Liver (tissue), 9 donors: ENCODE results near the gene CDC42. TPM values are rescaled to one million over a fixed set of nuclear protein-coding genes. Genes with fewer than 3 reads are reported as not detected.

Source experiments
- DNase-seq: peaks from one replicate; pipeline ENCODE4 v3.0.0-alpha.2; 2017; ENCODE audit warnings: low spot score
- H3K27ac ChIP-seq, 2 donors: one replicate each; pipeline ENCODE4 v1.7.0; 2013; ENCODE audit warnings: inconsistent platforms in 2 of 2, low read length in 2 of 2, control low read depth in 1 of 2, low read depth in 1 of 2, mild to moderate bottlenecking in 1 of 2
- H3K27me3 ChIP-seq, 4 donors: one replicate each; pipeline versions ENCODE4 v1.6.1 to v1.7.0; 2013; ENCODE audit warnings: low read length in 3 of 4, inconsistent platforms in 1 of 4, mild to moderate bottlenecking in 1 of 4, moderate library complexity in 1 of 4; ENCODE audit not compliant: control insufficient read depth in 4 of 4, insufficient read depth in 4 of 4
- H3K36me3 ChIP-seq, 4 donors: one replicate each; pipeline versions ENCODE4 v1.6.1 to v1.7.0; 2013; ENCODE audit warnings: low read length in 3 of 4, mild to moderate bottlenecking in 3 of 4, low read depth in 1 of 4, moderate library complexity in 1 of 4; ENCODE audit not compliant: control insufficient read depth in 4 of 4, insufficient read depth in 3 of 4
- H3K4me1 ChIP-seq, 4 donors: one replicate each; pipeline versions ENCODE4 v1.6.1 to v1.7.0; 2013; ENCODE audit warnings: low read length in 3 of 4, mild to moderate bottlenecking in 3 of 4, moderate library complexity in 1 of 4; ENCODE audit not compliant: control insufficient read depth in 4 of 4, insufficient read depth in 4 of 4
- H3K4me3 ChIP-seq, 3 donors: one replicate each; pipeline versions ENCODE4 v1.6.1 to v1.7.0; 2013; ENCODE audit warnings: low read length in 3 of 3, control low read depth in 1 of 3, low read depth in 1 of 3, mild to moderate bottlenecking in 1 of 3
- H3K9ac ChIP-seq, 2 donors: one replicate each; pipeline ENCODE4 v1.7.0; 2013; ENCODE audit warnings: low read length in 2 of 2, mild to moderate bottlenecking in 2 of 2, moderate library complexity in 2 of 2, control low read depth in 1 of 2, low read depth in 1 of 2
- H3K9me3 ChIP-seq, 4 donors: one replicate each; pipeline versions ENCODE4 v1.6.1 to v1.7.0; 2013; ENCODE audit warnings: low read length in 3 of 4; ENCODE audit not compliant: control insufficient read depth in 4 of 4
- EGR1 ChIP-seq, 2 donors: IDR thresholded peaks; 2 replicates each; pipeline ENCODE4 v1.6.1; 2016 to 2018; ENCODE audit warnings: antibody characterized with exemption in 2 of 2, low read depth in 2 of 2
- FOXA1 ChIP-seq: IDR thresholded peaks from 2 replicates; pipeline ENCODE4 v1.6.1; 2016; ENCODE audit warnings: antibody characterized with exemption
- FOXA2 ChIP-seq: IDR thresholded peaks from 2 replicates; pipeline ENCODE4 v1.6.1; 2016; ENCODE audit warnings: antibody characterized with exemption
- GABPA ChIP-seq, 2 donors: IDR thresholded peaks in 1 of 2; conservative IDR thresholded peaks in 1 of 2; 2 replicates each; pipeline ENCODE4 v1.6.1; 2016; ENCODE audit warnings: antibody characterized with exemption in 2 of 2, mild to moderate bottlenecking in 1 of 2, moderate library complexity in 1 of 2
- HNF4A ChIP-seq, 2 donors: conservative IDR thresholded peaks; 2 replicates each; pipeline ENCODE4 v1.6.1; 2016; ENCODE audit warnings: antibody characterized with exemption in 2 of 2, mild to moderate bottlenecking in 2 of 2
- HNF4G ChIP-seq: IDR thresholded peaks from 2 replicates; pipeline ENCODE4 v1.6.1; 2016; ENCODE audit warnings: antibody characterized with exemption
- JUND ChIP-seq, 2 donors: IDR thresholded peaks; 2 replicates each; pipeline ENCODE4 v1.6.1; 2016; ENCODE audit warnings: antibody characterized with exemption in 2 of 2
- NR2F2 ChIP-seq: IDR thresholded peaks from 2 replicates; pipeline ENCODE4 v1.6.1; 2016; ENCODE audit warnings: antibody characterized with exemption
- RAD21 ChIP-seq, 2 donors: IDR thresholded peaks; 2 replicates each; pipeline ENCODE4 v1.6.1; 2016; ENCODE audit warnings: antibody characterized with exemption in 2 of 2, mild to moderate bottlenecking in 2 of 2
- RXRA ChIP-seq, 2 donors: IDR thresholded peaks; 2 replicates each; pipeline ENCODE4 v1.6.1; 2017 to 2018; ENCODE audit warnings: antibody characterized with exemption in 2 of 2, mild to moderate bottlenecking in 1 of 2
- SP1 ChIP-seq: IDR thresholded peaks from 2 replicates; pipeline ENCODE4 v1.6.1; 2018; ENCODE audit warnings: antibody characterized with exemption, mild to moderate bottlenecking
- TAF1 ChIP-seq: conservative IDR thresholded peaks from 2 replicates; pipeline ENCODE4 v1.6.1; 2016; ENCODE audit warnings: antibody characterized with exemption, mild to moderate bottlenecking
- YY1 ChIP-seq: IDR thresholded peaks from 2 replicates; pipeline ENCODE4 v1.6.1; 2016; ENCODE audit warnings: antibody characterized with exemption, mild to moderate bottlenecking
- WGBS: extraction: QIAGEN DNeasy Blood & Tissue Kit; methylation state at CpG from one replicate; pipeline ENCODE4 v1.1.7; 2013; 5-methylcytosine and 5-hydroxymethylcytosine counted together
- polyA plus RNA-seq, 2 donors: library from polyadenylated mRNA; stranded (reverse) in 1 of 2; unstranded in 1 of 2; fragments of 200-250 nt in 1 of 2; fragments of >200 nt in 1 of 2; fragmentation: Nextera tagmentation in 1 of 2; extraction: Ambion mirVana in 1 of 2; gene quantifications; one replicate each; pipeline versions ENCODE4 v1.2.1 to v1.2.3, GENCODE V29; 2013 to 2015
- total RNA-seq, 2 donors: library from RNA; depleted of rRNA; stranded (reverse); fragments of >200 nt; gene quantifications; one replicate each; pipeline ENCODE4 v1.2.3, GENCODE V29; 2014
- TF ChIP-seq, protein P1 (sequence below): fragments of 150-350 bp; IDR thresholded peaks from 2 replicates; pipeline ENCODE4 v1.5.1; 2017; ENCODE audit warnings: improper control_type of control experiment, low read depth, low read length; ENCODE audit not compliant: missing input control
- TF ChIP-seq, protein P2 (sequence below): IDR thresholded peaks from 2 replicates; pipeline ENCODE4 v1.6.1; 2016; ENCODE audit warnings: antibody characterized with exemption
- TF ChIP-seq, protein P3 (sequence below): IDR thresholded peaks from 2 replicates; pipeline ENCODE4 v1.6.1; 2016; ENCODE audit warnings: antibody characterized with exemption
- TF ChIP-seq, protein P4 (sequence below): IDR thresholded peaks from 2 replicates; pipeline ENCODE4 v1.6.1; 2016; ENCODE audit warnings: antibody characterized with exemption
- TF ChIP-seq, protein P5 (sequence below): IDR thresholded peaks from 2 replicates; pipeline ENCODE4 v1.6.1; 2016; ENCODE audit warnings: antibody characterized with exemption, mild to moderate bottlenecking
- donor health status: healthy.
- donor health status: healthy.
- donor health status: healthy.
- donor health status: healthy.
- donor health status: healthy.

Gene CDC42
- total and polyA plus RNA-seq, 4 donors: 40.3 to 140 (median 69.0) TPM

DNA sequence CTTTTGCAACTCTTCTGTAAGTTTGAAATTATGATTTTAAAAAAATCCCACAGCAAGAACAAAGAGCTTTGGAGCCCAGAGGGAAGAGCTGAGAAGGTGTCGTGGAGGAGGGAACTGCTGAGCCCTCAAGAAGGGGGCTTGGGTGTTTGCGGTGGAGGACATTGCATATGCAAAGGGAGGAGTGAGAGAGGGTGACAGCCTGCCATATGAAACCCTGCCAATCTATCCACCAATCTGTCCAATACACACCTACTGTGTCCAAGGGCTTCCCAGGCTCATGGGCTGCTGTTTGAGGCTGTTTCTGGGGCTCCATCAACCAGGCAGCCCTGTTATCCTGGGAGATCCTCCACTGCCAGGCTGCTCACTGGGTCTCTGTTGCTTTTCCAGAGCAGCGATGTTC lies 75.2 kb downstream of the CDC42 start:
- 96% methylated on average over 3 of the region's 3 CpGs for WGBS
- H3K9me3 ChIP-seq: no peaks in the 10 kb centered on the region
- H3K4me3 ChIP-seq: no peak overlapping the region
- H3K9ac ChIP-seq: no peak overlapping the region
- DNase-seq: no peak
- H3K27ac ChIP-seq: no peak overlapping the region
- TF ChIP-seq, protein P1, sequence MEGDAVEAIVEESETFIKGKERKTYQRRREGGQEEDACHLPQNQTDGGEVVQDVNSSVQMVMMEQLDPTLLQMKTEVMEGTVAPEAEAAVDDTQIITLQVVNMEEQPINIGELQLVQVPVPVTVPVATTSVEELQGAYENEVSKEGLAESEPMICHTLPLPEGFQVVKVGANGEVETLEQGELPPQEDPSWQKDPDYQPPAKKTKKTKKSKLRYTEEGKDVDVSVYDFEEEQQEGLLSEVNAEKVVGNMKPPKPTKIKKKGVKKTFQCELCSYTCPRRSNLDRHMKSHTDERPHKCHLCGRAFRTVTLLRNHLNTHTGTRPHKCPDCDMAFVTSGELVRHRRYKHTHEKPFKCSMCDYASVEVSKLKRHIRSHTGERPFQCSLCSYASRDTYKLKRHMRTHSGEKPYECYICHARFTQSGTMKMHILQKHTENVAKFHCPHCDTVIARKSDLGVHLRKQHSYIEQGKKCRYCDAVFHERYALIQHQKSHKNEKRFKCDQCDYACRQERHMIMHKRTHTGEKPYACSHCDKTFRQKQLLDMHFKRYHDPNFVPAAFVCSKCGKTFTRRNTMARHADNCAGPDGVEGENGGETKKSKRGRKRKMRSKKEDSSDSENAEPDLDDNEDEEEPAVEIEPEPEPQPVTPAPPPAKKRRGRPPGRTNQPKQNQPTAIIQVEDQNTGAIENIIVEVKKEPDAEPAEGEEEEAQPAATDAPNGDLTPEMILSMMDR: no peak
- TF ChIP-seq FOXA2 (no peak), RAD21 (IDR thresholded peaks at IDR 0.05) (no peak), RXRA (IDR thresholded peaks at IDR 0.05) (no peak), YY1 (no peak), HNF4G (no peak), FOXA1 (no peak)
- TF ChIP-seq, protein P2, sequence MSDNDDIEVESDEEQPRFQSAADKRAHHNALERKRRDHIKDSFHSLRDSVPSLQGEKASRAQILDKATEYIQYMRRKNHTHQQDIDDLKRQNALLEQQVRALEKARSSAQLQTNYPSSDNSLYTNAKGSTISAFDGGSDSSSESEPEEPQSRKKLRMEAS: no peak
- TF ChIP-seq, protein P3, sequence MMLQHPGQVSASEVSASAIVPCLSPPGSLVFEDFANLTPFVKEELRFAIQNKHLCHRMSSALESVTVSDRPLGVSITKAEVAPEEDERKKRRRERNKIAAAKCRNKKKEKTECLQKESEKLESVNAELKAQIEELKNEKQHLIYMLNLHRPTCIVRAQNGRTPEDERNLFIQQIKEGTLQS: no peak
- peaks cover 0 to 10% (median 1%) of the 10 kb centered on the region in 4 donors for H3K4me1 ChIP-seq
- H3K36me3 ChIP-seq: no peaks in the 10 kb centered on the region
- H3K27me3 ChIP-seq: no peaks in the 10 kb centered on the region

DNA sequence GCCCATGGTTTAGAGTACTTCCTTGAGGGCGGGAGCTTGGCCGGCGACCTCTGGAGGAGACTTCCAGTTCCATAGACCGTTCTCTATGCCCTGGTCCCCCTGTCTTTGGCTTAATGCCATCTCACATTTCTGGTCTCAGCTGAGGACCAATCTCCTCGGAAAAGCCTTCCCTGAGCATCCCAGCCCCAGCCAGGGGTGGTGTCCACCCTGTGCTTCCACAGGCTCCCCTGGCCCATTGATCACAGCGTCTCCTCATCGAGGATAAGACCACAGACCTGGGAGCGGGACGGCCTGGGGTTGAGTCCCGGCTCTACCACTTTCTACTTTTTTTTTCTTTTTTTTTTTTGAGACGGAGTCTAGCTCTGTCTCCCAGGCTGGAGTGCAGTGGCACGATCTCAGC lies 75.9 kb downstream of the CDC42 start:
- H3K4me3 ChIP-seq: no peak overlapping the region
- no peak for DNase-seq
- H3K27ac ChIP-seq: no peak overlapping the region
- H3K27me3 ChIP-seq: no peaks in the 10 kb centered on the region
- peaks cover 0 to 10% (median 1%) of the 10 kb centered on the region in 4 donors for H3K4me1 ChIP-seq
- no peak for TF ChIP-seq FOXA1
- TF ChIP-seq, protein P4, sequence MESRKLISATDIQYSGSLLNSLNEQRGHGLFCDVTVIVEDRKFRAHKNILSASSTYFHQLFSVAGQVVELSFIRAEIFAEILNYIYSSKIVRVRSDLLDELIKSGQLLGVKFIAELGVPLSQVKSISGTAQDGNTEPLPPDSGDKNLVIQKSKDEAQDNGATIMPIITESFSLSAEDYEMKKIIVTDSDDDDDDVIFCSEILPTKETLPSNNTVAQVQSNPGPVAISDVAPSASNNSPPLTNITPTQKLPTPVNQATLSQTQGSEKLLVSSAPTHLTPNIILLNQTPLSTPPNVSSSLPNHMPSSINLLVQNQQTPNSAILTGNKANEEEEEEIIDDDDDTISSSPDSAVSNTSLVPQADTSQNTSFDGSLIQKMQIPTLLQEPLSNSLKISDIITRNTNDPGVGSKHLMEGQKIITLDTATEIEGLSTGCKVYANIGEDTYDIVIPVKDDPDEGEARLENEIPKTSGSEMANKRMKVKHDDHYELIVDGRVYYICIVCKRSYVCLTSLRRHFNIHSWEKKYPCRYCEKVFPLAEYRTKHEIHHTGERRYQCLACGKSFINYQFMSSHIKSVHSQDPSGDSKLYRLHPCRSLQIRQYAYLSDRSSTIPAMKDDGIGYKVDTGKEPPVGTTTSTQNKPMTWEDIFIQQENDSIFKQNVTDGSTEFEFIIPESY: no peak
- TF ChIP-seq, protein P5, sequence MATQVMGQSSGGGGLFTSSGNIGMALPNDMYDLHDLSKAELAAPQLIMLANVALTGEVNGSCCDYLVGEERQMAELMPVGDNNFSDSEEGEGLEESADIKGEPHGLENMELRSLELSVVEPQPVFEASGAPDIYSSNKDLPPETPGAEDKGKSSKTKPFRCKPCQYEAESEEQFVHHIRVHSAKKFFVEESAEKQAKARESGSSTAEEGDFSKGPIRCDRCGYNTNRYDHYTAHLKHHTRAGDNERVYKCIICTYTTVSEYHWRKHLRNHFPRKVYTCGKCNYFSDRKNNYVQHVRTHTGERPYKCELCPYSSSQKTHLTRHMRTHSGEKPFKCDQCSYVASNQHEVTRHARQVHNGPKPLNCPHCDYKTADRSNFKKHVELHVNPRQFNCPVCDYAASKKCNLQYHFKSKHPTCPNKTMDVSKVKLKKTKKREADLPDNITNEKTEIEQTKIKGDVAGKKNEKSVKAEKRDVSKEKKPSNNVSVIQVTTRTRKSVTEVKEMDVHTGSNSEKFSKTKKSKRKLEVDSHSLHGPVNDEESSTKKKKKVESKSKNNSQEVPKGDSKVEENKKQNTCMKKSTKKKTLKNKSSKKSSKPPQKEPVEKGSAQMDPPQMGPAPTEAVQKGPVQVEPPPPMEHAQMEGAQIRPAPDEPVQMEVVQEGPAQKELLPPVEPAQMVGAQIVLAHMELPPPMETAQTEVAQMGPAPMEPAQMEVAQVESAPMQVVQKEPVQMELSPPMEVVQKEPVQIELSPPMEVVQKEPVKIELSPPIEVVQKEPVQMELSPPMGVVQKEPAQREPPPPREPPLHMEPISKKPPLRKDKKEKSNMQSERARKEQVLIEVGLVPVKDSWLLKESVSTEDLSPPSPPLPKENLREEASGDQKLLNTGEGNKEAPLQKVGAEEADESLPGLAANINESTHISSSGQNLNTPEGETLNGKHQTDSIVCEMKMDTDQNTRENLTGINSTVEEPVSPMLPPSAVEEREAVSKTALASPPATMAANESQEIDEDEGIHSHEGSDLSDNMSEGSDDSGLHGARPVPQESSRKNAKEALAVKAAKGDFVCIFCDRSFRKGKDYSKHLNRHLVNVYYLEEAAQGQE: no peak
- no peak for TF ChIP-seq EGR1 (IDR thresholded peaks at IDR 0.05; ENCODE audit: low read depth in 2 of 2)
- no peak for TF ChIP-seq JUND (IDR thresholded peaks at IDR 0.05)
- no peak for TF ChIP-seq YY1
- TF ChIP-seq, protein P3: no peak
- TF ChIP-seq SP1: no peak
- TF ChIP-seq NR2F2: no peak
- TF ChIP-seq TAF1: no peak
- TF ChIP-seq GABPA (IDR thresholded peaks at IDR 0.05 in 1 of 2, conservative IDR thresholded peaks at IDR 0.05 in 1 of 2): no peak
- TF ChIP-seq HNF4A (conservative IDR thresholded peaks at IDR 0.05): no peak
- TF ChIP-seq RAD21 (IDR thresholded peaks at IDR 0.05): no peak
- TF ChIP-seq FOXA2: no peak
- TF ChIP-seq RXRA (IDR thresholded peaks at IDR 0.05): no peak
- TF ChIP-seq, protein P1: no peak
- H3K9me3 ChIP-seq: no peaks in the 10 kb centered on the region
- H3K36me3 ChIP-seq: no peaks in the 10 kb centered on the region
- H3K9ac ChIP-seq: no peak overlapping the region
- 86% methylated on average over 12 of the region's 12 CpGs for WGBS
